ENCODE data around the gene KRTAP4-1.
A peak's percentile ranks its signal among the peaks of the same experiment; 100 is the strongest.
"Not testable (repeated sequence)": the region's sequence is repeated elsewhere in the genome, so short reads cannot be mapped to it uniquely, and the experiment has no call there.

Gene KRTAP4-1

GRCh38 chr17:41184480-41184961 is at the start of gene KRTAP4-1:
Gene KRTAP4-1, minus strand, starts transcription at chr17:41184911. Its CDS starts 57 bp downstream, at chr17:41184854.
- no peak for DNase-seq

GRCh38 chr17:41232399-41233105 is 47.8 kb upstream of the KRTAP4-1 start, which contains the start of gene KRTAP9-3:
Gene KRTAP9-3, plus strand, starts transcription at chr17:41232449. Its CDS starts 53 bp downstream, at chr17:41232502.
- not testable (repeated sequence) for DNase-seq

- no peak for DNase-seq
These were observed 47.0 kb upstream of the KRTAP4-1 start for GRCh38 chr17:41231731-41232130.

GRCh38 chr17:41230094-41230493 is 45.4 kb upstream of the KRTAP4-1 start:
- no peak for DNase-seq

GRCh38 chr17:41226598-41227095 is 41.9 kb upstream of the KRTAP4-1 start, which contains the start of gene KRTAP9-2:
Gene KRTAP9-2, plus strand, starts transcription at chr17:41226648. Its CDS starts 7 bp downstream, at chr17:41226655.
- not testable (repeated sequence) for DNase-seq

GRCh38 chr17:41226051-41226450 is 41.3 kb upstream of the KRTAP4-1 start:
- no peak for DNase-seq

GRCh38 chr17:41223821-41224220 is 39.1 kb upstream of the KRTAP4-1 start:
- DNase-seq: no peak

GRCh38 chr17:41215681-41216080 is 31.0 kb upstream of the KRTAP4-1 start:
- DNase-seq: no peak

- peak; percentile 33 for DNase-seq
These were observed 27.9 kb upstream of the KRTAP4-1 start for GRCh38 chr17:41212524-41213169.

- DNase-seq: peak; percentile 30
These were observed 27.2 kb upstream of the KRTAP4-1 start for GRCh38 chr17:41211845-41212466.

- no peak for DNase-seq
These were observed 14.8 kb upstream of the KRTAP4-1 start for GRCh38 chr17:41199421-41200078.

GRCh38 chr17:41196068-41196467 is 11.4 kb upstream of the KRTAP4-1 start:
- no peak for DNase-seq

- no peak for DNase-seq
These were observed 5.6 kb upstream of the KRTAP4-1 start for GRCh38 chr17:41190328-41190727.

- not testable (repeated sequence) for DNase-seq
These were observed 5.2 kb upstream of the KRTAP4-1 start, which contains the start of gene KRTAP9-1 for GRCh38 chr17:41189837-41190318. Gene KRTAP9-1, plus strand, starts transcription at chr17:41189887. Its CDS starts 0 bp downstream, at chr17:41189887.

GRCh38 chr17:41186872-41187271 is 2.2 kb upstream of the KRTAP4-1 start:
- peak; percentile 24 for DNase-seq

GRCh38 chr17:41185001-41185400 is 290 bp upstream of the KRTAP4-1 start:
- no peak for DNase-seq

- no peak for DNase-seq
These were observed 5.7 kb downstream of the KRTAP4-1 start for GRCh38 chr17:41178843-41179616.

GRCh38 chr17:41178341-41178740 is 6.4 kb downstream of the KRTAP4-1 start:
- no peak for DNase-seq

- no peak for DNase-seq
These were observed 6.9 kb downstream of the KRTAP4-1 start, which contains the start of gene KRTAP4-2 for GRCh38 chr17:41177727-41178271. Gene KRTAP4-2, minus strand, starts transcription at chr17:41178221. Its CDS starts 57 bp downstream, at chr17:41178164.

GRCh38 chr17:41176744-41177387 is 7.8 kb downstream of the KRTAP4-1 start:
- DNase-seq: no peak

- no peak for DNase-seq
These were observed 12.8 kb downstream of the KRTAP4-1 start for GRCh38 chr17:41171886-41172285.
